Karpas-422 (cell line): ENCODE results near the gene GNG2. TPM values are rescaled to one million over a fixed set of nuclear protein-coding genes. Genes with fewer than 3 reads are reported as not detected.

Source experiments
- DNase-seq: peaks from one replicate; pipeline ENCODE4 v3.0.0-alpha.2; 2015
- H2AFZ ChIP-seq: fragments of 200-600 bp; sonication (generic); 2 replicates; pipeline ENCODE4 v1.6.1; 2014; ENCODE audit warnings: antibody characterized with exemption, low read length, mixed read lengths
- H3K27ac ChIP-seq: fragments of 200-600 bp; sonication (generic); 2 replicates; pipeline ENCODE4 v1.5.1; 2014; ENCODE audit warnings: mild to moderate bottlenecking, low read length, moderate library complexity
- H3K27me3 ChIP-seq: fragments of 200-600 bp; sonication (generic); 2 replicates; pipeline ENCODE4 v1.6.1; 2014; ENCODE audit warnings: low read length, mixed read lengths
- H3K36me3 ChIP-seq: fragments of 200-600 bp; sonication (generic); 2 replicates; pipeline ENCODE4 v1.6.1; 2014; ENCODE audit warnings: low read length, mixed read lengths; ENCODE audit not compliant: insufficient read depth
- H3K4me1 ChIP-seq: fragments of 200-600 bp; sonication (generic); 2 replicates; pipeline ENCODE4 v1.6.1; 2014; ENCODE audit warnings: mild to moderate bottlenecking, low read length, mixed read lengths
- H3K4me2 ChIP-seq: fragments of 200-600 bp; sonication (generic); 2 replicates; pipeline ENCODE4 v1.6.1; 2014; ENCODE audit warnings: low read length, low read depth, mild to moderate bottlenecking; ENCODE audit not compliant: poor library complexity, severe bottlenecking
- H3K4me3 ChIP-seq: fragments of 200-600 bp; sonication (generic); 2 replicates; pipeline ENCODE4 v1.5.1; 2014; ENCODE audit warnings: mild to moderate bottlenecking, antibody characterized with exemption, low read length, mixed read lengths
- H3K79me2 ChIP-seq: fragments of 200-600 bp; sonication (generic); 2 replicates; pipeline ENCODE4 v1.6.1; 2014; ENCODE audit warnings: mild to moderate bottlenecking, low read length, mixed read lengths
- H3K9ac ChIP-seq: fragments of 200-600 bp; sonication (generic); 2 replicates; pipeline ENCODE4 v1.6.0; 2014; ENCODE audit warnings: low read length
- H3K9me2 ChIP-seq: fragments of 200-600 bp; sonication (generic), shearing (Covaris generic); replicated peaks from 2 replicates; pipeline ENCODE4 v1.6.0; 2014; ENCODE audit warnings: mild to moderate bottlenecking, low read length, moderate library complexity; ENCODE audit not compliant: insufficient read depth
- H3K9me3 ChIP-seq: fragments of 300-700, 200-600 bp; sonication (generic); 2 replicates; pipeline ENCODE4 v1.6.1; 2014; ENCODE audit warnings: low read length, mixed read lengths
- H4K20me1 ChIP-seq: fragments of 200-600 bp; sonication (generic); 2 replicates; pipeline ENCODE4 v1.6.1; 2014; ENCODE audit warnings: mild to moderate bottlenecking, antibody characterized with exemption, low read length, low read depth; ENCODE audit not compliant: insufficient read depth
- total RNA-seq: library from RNA; depleted of rRNA; stranded (reverse); fragments of >200 nt; shearing (Covaris generic); gene quantifications from 2 replicates; pipeline ENCODE4 v1.2.3, GENCODE V29; 2014; ENCODE audit warnings: low replicate concordance

Gene GNG2
- total RNA-seq, 1 experiment from 2014 or later, result 351 TPM

DNA sequence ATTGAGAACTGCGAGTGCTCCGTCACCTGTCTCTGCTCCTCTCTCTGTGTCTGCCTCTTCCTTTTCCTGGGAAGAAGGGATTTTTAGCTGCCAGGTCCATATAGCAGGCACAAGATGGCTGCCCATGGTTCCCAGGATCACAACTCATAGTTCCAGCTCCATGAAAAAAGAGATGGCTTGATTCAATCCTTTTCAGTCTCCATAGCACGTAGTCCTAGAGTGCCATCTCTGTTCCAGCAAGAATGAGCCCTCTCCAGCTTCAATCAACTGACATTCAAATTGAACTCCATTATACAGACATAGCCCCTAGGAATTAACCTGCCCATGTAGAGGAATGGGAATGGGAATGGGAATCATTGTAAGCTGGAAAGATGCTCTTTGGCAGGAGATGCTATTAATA lies 94.2 kb downstream of the GNG2 start:
- Histone ChIP-seq H3K4me1 (peaks cover 45% of the 10 kb centered on the region), H4K20me1 (no peaks in the 10 kb centered on the region), H3K9ac (no peak overlapping the region), H3K9me3 (no peaks in the 10 kb centered on the region), H3K27ac (no peak overlapping the region), H2AFZ (no peak overlapping the region), H3K79me2 (peaks cover 95% of the 10 kb centered on the region), H3K27me3 (no peaks in the 10 kb centered on the region), H3K9me2 (no peaks in the 10 kb centered on the region), H3K4me3 (no peak overlapping the region), H3K36me3 (peaks cover 87% of the 10 kb centered on the region), H3K4me2 (no peak overlapping the region)
- DNase-seq, result no peak

DNA sequence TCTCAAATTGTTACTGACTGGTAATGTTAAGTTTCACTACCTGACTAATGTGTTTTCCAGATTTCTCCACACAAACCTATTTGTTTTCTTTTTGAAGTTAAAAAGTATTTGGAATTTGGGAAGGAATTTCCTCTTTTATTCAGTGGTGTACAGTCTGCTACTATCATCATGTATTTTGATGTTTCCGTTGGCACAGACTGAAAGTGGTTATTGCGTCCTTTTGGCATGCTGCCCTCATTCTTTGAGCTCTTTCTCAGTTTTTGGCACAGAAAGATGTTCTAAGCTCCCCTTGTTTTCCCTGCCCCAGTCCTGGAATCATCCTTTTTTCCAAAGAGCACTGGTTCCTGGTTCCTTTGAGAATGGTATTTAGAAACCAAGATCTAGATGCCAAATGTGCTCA lies 97.5 kb downstream of the GNG2 start:
- Histone ChIP-seq H3K4me1 (peaks cover 72% of the 10 kb centered on the region), H3K9me3 (no peaks in the 10 kb centered on the region), H3K9me2 (no peaks in the 10 kb centered on the region)

DNA sequence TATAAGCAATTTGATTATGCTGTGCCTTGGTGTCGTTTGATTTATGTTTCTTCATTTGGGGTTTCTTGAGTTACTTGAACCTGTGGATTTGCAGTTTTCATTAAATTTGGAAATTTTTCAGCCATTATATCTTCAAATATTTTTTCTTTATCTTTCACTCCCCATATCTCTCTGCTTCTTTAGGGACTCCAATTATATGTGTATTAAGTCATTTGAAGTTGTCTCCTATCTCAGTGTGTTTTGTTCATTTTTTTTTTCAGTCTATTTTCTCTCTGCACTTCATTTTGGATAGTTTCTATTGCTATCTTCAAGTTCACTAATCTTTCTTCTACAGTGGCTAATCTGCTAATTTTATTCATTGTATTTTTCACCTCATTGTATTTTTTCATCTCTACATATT lies 99.5 kb downstream of the GNG2 start:
- Histone ChIP-seq H3K27ac (no peak overlapping the region), H3K36me3 (peaks cover 67% of the 10 kb centered on the region), H3K9me2 (no peaks in the 10 kb centered on the region), H3K4me2 (no peak overlapping the region), H3K9me3 (no peaks in the 10 kb centered on the region), H3K9ac (no peak overlapping the region), H3K27me3 (no peaks in the 10 kb centered on the region), H3K79me2 (peaks cover 77% of the 10 kb centered on the region), H3K4me3 (no peak overlapping the region), H2AFZ (no peak overlapping the region), H3K4me1 (peaks cover 84% of the 10 kb centered on the region), H4K20me1 (no peaks in the 10 kb centered on the region)
- no peak for DNase-seq

More for the DNA sequence above, 97.5 kb downstream of the GNG2 start:
- Histone ChIP-seq H3K79me2 (peaks cover 90% of the 10 kb centered on the region), H3K9ac (no peak overlapping the region), H3K27me3 (no peaks in the 10 kb centered on the region), H3K4me2 (no peak overlapping the region), H3K36me3 (peaks cover 70% of the 10 kb centered on the region), H3K4me3 (no peak overlapping the region), H3K27ac (no peak overlapping the region), H4K20me1 (no peaks in the 10 kb centered on the region), H2AFZ (no peak overlapping the region)
- DNase-seq, result no peak

DNA sequence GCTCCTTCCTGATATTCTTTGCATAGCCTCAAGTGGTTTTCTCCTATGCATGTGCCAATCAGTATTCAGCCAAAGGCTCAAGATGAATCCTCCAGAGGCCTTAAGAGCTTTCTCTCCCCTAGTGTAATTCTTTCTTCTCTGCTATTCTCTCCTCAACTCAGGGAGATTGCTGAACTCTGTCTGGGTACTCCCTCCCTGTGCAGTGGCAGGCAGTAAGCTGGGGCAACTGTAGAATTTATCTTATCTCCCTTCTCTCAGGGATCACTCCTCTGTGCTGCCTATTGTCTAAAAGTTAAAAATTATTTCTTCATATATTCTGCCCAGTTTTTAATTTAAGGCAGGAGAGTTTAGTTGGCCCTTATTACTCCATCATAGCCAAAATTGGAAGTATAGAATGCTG lies 100.5 kb downstream of the GNG2 start:
- Histone ChIP-seq H4K20me1 (no peaks in the 10 kb centered on the region), H2AFZ (no peak overlapping the region), H3K36me3 (peaks cover 59% of the 10 kb centered on the region), H3K27me3 (no peaks in the 10 kb centered on the region), H3K4me2 (no peak overlapping the region), H3K79me2 (peaks cover 68% of the 10 kb centered on the region), H3K4me3 (no peak overlapping the region), H3K9me2 (no peaks in the 10 kb centered on the region), H3K9me3 (no peaks in the 10 kb centered on the region), H3K4me1 (peaks cover 88% of the 10 kb centered on the region), H3K27ac (no peak overlapping the region), H3K9ac (no peak overlapping the region)
- no peak for DNase-seq

DNA sequence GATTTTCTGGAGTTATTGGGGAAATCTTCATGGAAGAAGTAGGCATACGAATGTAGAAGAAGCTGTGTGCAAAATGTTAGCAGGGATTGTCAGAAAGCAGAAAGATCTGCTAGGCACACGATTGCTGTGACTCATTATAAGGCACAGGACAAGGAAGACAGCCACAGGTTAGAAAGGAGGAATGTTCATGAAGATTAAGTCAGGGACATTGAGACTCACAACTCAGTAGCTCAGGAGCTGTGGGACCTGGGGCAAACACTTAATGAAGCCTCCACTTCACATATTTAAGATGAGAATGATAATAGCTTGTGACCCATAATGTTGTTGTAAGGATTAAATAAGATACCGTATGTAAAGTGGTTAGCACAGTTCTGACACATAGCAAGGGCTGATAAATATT lies 102.3 kb downstream of the GNG2 start:
- no peak overlapping the region for H3K9ac ChIP-seq
- H2AFZ ChIP-seq, result no peak overlapping the region
- peak overlapping the region; percentile 5 for H3K27ac ChIP-seq
- DNase-seq, result no peak
- peaks cover 50% of the 10 kb centered on the region for H3K79me2 ChIP-seq
- H3K4me1 ChIP-seq, result peaks cover 70% of the 10 kb centered on the region
- no peak overlapping the region for H3K4me2 ChIP-seq
- no peaks in the 10 kb centered on the region for H3K27me3 ChIP-seq
- no peak overlapping the region for H3K4me3 ChIP-seq
- H3K9me3 ChIP-seq, result no peaks in the 10 kb centered on the region
- H4K20me1 ChIP-seq, result 0 out of 2 replicates have a peak, but pooled peaks cover 4% of the 10 kb centered on the region
- H3K36me3 ChIP-seq, result peaks cover 48% of the 10 kb centered on the region
- H3K9me2 ChIP-seq, result no peaks in the 10 kb centered on the region

DNA sequence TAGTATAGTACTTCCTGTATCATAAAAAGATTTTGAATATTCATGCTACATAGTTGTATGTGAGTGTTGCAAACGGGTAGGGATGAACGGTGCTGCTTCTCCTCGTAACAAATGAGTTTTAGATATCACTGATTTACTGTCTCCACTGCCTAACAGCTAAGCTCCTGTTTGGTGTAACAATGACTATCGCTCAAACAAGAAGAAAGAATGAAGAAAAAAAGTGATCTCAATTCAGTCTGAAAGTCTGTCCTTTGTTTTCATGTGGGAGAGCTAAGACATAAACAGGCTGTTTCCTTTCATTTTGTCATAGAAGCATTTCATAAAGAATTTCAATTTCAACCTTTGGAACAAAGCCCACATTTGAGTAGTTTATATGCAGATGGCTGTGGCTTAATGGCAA lies 102.9 kb downstream of the GNG2 start:
- Histone ChIP-seq H2AFZ (no peak overlapping the region), H3K27ac (peak overlapping the region; percentile 5; the same call in 1 of the 2 replicates), H3K27me3 (no peaks in the 10 kb centered on the region), H3K4me1 (peaks cover 67% of the 10 kb centered on the region), H4K20me1 (0 out of 2 replicates have a peak, but pooled peaks cover 5% of the 10 kb centered on the region), H3K9me2 (no peaks in the 10 kb centered on the region), H3K9ac (no peak overlapping the region), H3K4me3 (no peak overlapping the region), H3K4me2 (no peak overlapping the region), H3K36me3 (peaks cover 43% of the 10 kb centered on the region), H3K9me3 (no peaks in the 10 kb centered on the region), H3K79me2 (peaks cover 45% of the 10 kb centered on the region)
- no peak for DNase-seq

DNA sequence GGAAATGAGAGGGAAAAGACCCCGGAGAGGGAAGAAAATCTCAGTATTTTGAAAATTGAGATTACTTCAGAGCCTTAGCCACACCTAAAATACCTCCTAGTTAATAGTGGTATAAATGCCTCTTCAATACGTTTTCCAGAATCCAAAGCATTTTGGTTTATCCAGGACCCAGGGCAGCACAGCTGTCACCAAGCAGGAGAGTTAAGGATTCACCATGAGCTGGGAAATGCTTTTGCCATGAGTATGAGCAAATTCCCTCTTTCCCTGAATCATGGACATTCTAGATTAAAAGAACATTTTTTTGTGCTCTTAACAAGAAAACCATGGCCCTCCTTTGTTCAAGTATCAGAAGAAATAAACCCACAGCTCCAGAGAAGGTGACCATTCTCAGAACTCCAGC lies 107.1 kb downstream of the GNG2 start:
- no peak overlapping the region for H3K4me2 ChIP-seq
- no peaks in the 10 kb centered on the region for H3K27me3 ChIP-seq
- no peaks in the 10 kb centered on the region for H3K9me2 ChIP-seq
- H3K9ac ChIP-seq, result no peak overlapping the region
- no peak overlapping the region for H3K27ac ChIP-seq
- H3K9me3 ChIP-seq, result no peaks in the 10 kb centered on the region
- DNase-seq, result no peak
- peaks cover 26% of the 10 kb centered on the region for H3K4me1 ChIP-seq
- peaks cover 5% of the 10 kb centered on the region; the same call in 1 of the 2 replicates for H4K20me1 ChIP-seq
- H3K79me2 ChIP-seq, result peaks cover 10% of the 10 kb centered on the region
- no peak overlapping the region for H3K4me3 ChIP-seq
- H3K36me3 ChIP-seq, result peaks cover 27% of the 10 kb centered on the region
- H2AFZ ChIP-seq, result no peak overlapping the region

DNA sequence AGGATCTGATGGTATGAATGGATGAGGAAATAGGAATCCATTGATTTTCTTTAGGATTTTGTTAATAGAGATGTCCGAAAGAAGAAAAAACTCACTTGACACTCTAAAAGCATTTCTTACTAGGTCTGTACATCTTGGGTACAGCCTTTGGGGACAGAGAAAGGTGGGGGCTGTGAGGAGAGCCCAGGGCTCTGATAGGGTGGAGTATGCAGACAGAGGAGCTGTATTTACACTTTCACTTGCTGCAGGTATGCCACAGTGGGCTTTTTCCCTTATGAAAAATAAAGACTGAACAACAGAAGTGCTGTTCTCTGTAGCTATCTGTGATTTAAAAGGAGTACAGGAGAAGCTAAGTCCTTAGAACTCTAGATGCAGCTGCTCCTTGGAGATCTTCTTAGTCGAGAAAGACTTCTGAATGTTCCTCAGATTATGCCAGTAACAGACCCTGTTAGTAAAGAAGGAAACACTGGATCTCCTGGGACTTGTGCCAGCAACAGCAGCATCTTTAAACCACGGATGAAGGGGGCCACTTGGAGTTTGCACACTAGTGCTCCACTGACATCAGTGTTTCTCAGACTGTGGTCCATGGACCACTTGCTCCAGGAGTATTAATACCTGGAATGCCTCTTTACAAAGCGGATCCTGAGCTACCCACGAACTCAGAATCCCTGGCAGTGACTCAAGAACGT lies 109.6 kb downstream of the GNG2 start:
- H3K4me1 ChIP-seq, result peaks cover 6% of the 10 kb centered on the region
- H3K79me2 ChIP-seq, result no peaks in the 10 kb centered on the region
- H3K9me2 ChIP-seq, result no peaks in the 10 kb centered on the region
- no peak overlapping the region for H3K9ac ChIP-seq
- DNase-seq, result no peak
- H3K36me3 ChIP-seq, result peaks cover 15% of the 10 kb centered on the region
- peaks cover 5% of the 10 kb centered on the region; the same call in 1 of the 2 replicates for H4K20me1 ChIP-seq
- no peak overlapping the region for H3K4me3 ChIP-seq
- H2AFZ ChIP-seq, result no peak overlapping the region
- no peak overlapping the region for H3K27ac ChIP-seq
- H3K4me2 ChIP-seq, result no peak overlapping the region
- H3K9me3 ChIP-seq, result no peaks in the 10 kb centered on the region
- no peaks in the 10 kb centered on the region for H3K27me3 ChIP-seq
